OCI-LY3 (cell line): ENCODE data around the gene SUGP2.

ENCODE experiments used
- CTCF ChIP-seq: fragments of 200-600, 300-600 bp; sonication (generic); IDR thresholded peaks from 2 replicates; pipeline ENCODE4 v1.5.1; 2014; ENCODE audit warnings: antibody characterized with exemption, low read length, low read depth
- EZH2phosphoT487 ChIP-seq: fragments of 200-600 bp; shearing (Covaris generic); IDR thresholded peaks from 2 replicates; pipeline ENCODE4 v1.6.1; 2018; ENCODE audit warnings: antibody characterized with exemption, mixed run types, low read depth

DNA sequence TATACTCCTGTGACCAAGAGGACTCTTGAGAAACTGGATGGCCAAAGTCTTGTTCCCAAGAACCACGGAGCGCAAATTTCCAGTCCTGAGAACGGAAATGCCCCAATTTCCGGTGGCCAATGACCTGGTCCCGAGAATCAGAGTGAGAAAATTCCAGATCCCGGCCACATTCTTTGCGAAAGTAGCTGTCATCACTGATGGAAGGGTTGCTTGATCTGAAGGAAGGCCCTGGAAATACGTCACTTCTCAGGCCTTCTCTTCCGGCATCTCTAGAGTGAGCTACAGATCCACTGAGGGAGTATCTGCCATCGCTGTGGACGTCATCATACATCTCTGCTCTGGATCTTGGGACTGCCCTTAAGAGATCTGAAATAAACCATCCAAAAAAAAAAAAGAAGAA, 7.5 kb downstream of the SUGP2 start:
- no peak for TF ChIP-seq CTCF
- no peak for TF ChIP-seq EZH2phosphoT487
